ENCODE measurements around the gene AGPAT2.

Gene AGPAT2

DNA sequence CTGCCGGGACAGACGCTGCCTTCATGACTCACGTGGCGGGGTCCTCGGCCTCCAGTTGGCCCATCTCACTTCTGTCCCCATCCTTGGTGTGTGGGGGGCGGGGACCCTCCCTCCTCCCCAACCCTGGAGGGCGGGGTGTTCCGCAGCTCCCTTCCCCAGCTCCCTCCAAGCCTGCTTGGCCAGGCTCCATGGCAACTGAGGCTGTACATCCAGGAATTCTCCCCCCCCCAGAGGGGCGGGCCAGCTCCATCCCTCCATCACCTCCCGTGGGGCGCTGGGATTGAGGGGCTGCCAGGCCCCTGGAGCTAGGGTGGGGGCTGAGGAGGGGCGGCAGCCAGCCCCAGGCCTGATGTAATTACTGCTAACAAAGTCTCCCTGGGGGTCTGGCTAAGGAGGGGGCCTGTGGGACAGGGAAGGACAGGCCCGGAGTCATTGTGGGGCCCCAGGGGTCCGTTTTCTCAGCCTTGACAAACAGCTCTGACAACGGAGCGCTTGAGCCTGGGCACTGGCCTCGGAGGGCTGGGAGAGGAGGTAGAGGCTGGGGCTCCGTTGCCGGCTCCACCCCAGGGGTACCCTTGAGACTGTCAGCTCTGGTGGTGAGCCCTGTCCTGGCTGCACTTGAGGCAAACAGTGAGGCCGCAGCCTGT lies 33.1 kb upstream of the AGPAT2 start:
- no peak for TF ChIP-seq CTCF (IDR thresholded peaks at IDR 0.05; ENCODE audit: insufficient read depth, low read depth, low read length, missing control alignments)
- DNase-seq (ENCODE audit: low read depth): no peak
- H3K4me3 ChIP-seq (ENCODE audit: low read depth, low read length): no peak overlapping the region

- no peak for TF ChIP-seq CTCF (IDR thresholded peaks at IDR 0.05; ENCODE audit: insufficient read depth, low read depth, low read length, missing control alignments)
- H3K4me3 ChIP-seq (ENCODE audit: low read depth, low read length): no peak overlapping the region
- no peak for DNase-seq (ENCODE audit: low read depth)
These were observed 32.1 kb upstream of the AGPAT2 start for GRCh38 chr9:136719195-136719880.

DNA sequence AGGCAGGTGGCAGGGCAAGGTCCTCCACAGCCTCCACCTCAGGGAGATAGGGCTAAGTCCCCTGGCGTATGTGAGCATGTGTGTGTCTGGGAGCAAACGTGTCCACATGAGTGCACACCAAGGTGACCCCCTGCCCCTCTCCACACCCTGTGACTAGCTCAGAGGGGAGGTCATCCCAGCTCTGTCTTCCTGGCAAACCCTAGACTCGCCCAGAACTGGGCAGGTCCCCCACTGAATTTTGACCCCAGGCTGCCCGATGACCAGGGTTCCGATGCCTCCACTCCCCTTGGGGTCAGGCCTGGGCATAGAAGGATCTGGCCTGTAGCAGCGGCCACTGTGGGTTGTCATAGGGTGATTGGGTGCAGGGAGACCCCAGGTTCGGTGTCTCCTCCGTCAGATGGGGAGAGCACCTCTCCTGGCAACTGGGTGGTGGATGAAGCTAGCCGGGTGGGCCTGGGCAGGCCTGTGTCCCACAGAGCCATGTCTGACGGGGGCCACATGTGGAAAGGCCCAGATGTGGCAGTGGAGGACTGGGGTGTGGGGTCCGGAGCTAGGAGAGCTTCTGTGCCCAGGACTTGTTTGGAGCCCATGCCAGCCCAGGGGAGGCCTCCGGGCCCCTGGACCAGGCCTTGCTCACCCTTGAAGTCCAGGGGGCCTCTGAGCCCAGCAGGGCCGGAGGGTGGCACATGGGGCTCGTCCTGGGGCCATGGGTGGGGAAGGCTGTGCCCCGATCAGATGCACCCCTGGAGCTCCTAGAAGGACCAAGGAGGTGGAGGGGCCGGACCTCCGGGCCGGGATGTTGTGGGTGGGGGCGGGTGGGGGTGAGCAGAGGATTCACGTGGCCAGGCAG lies 31.3 kb upstream of the AGPAT2 start:
- no peak overlapping the region for H3K4me3 ChIP-seq (ENCODE audit: low read depth, low read length)
- TF ChIP-seq CTCF (IDR thresholded peaks at IDR 0.05; ENCODE audit: insufficient read depth, low read depth, low read length, missing control alignments): no peak
- no peak for DNase-seq (ENCODE audit: low read depth)

- DNase-seq (ENCODE audit: low read depth): no peak
- H3K4me3 ChIP-seq (ENCODE audit: low read depth, low read length): no peak overlapping the region
- TF ChIP-seq CTCF (IDR thresholded peaks at IDR 0.05; ENCODE audit: insufficient read depth, low read depth, low read length, missing control alignments): no peak
These were observed 30.1 kb upstream of the AGPAT2 start for GRCh38 chr9:136717399-136717798.

DNA sequence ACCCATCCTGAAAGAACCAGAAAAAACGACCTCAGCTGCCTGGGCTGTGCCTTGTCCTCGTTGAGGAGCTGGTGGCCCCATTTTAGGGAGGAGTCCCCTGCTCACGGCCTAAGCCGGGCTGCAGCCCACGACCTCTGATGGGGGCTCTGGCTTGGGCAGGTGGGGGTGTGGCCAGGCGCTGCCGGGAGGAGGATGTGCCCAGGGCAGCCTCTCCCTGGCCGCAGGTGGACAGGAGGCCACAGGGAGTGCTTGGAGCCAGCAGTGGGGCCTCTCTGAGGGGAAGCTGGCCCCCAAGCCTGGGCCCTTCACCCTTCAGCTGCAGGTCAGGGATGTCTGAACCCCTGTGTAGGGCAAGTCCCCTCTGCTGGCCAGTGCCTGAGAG lies 27.6 kb upstream of the AGPAT2 start:
- TF ChIP-seq CTCF (IDR thresholded peaks at IDR 0.05; ENCODE audit: insufficient read depth, low read depth, low read length, missing control alignments): no peak
- no peak overlapping the region for H3K4me3 ChIP-seq (ENCODE audit: low read depth, low read length)
- DNase-seq (ENCODE audit: low read depth): no peak

DNA sequence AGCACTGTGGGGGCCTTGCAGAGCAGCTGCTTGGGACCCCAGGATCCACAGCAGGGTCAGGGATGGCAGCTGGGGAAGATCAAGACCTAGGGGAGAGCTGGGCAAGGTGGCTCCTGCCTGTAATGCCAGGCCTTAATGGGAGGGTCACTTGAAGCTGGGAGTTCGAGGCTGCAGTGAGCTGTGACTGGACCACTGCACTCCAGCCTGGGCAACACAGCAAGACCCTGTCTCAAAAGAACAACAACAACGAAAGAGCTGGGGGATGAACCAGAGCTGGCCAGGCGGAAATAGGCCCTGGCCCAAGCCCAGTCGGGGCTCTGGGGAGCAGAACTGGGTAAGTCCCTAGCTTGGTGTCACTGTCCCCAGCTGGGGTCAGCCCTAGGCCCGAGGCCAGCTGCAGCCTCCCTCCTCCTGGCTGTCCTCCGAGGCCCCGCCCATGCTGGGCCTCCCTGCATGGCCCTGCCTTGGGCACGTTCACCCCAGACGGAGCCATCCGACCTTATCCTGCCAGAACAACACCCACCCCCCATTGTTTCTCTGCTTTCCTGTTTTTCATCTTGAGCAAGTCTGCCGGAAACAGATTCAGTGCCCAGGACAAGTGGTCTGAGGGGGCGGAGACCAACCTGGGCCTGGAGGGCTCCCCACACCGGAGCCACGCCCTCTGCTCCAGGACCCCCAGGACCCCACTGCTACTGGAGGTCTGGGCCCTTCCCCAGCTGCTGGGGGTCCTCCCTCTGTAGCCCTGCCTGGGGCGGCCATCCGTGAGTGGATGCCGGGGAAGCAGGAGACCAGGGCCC lies 27.0 kb upstream of the AGPAT2 start:
- no peak overlapping the region for H3K4me3 ChIP-seq (ENCODE audit: low read depth, low read length)
- no peak for DNase-seq (ENCODE audit: low read depth)
- no peak for TF ChIP-seq CTCF (IDR thresholded peaks at IDR 0.05; ENCODE audit: insufficient read depth, low read depth, low read length, missing control alignments)

Measured in GM12865 (cell line).